Neural crest cell (in vitro differentiated cells): ENCODE measurements around the gene WDR70. TPM values are rescaled to one million over a fixed set of nuclear protein-coding genes. Genes with fewer than 3 reads are reported as not detected.

Experiments used
- DNase-seq: peaks from one replicate; pipeline ENCODE4 v3.0.0; 2021; ENCODE audit warnings: low read depth, mixed read lengths, low spot score
- H3K27ac Mint-ChIP-seq: one replicate; pipeline ENCODE4 v1.8.0; 2021; ENCODE audit warnings: mild to moderate bottlenecking, mixed read lengths; ENCODE audit not compliant: unreplicated experiment
- H3K27me3 Mint-ChIP-seq: 2 replicates; pipeline ENCODE4 v1.8.0; 2021; ENCODE audit warnings: low read depth, mild to moderate bottlenecking, mixed read lengths
- H3K36me3 Mint-ChIP-seq: 2 replicates; pipeline ENCODE4 v1.8.0; 2021; ENCODE audit warnings: low read depth, mild to moderate bottlenecking, mixed read lengths
- H3K4me1 Mint-ChIP-seq: 2 replicates; pipeline ENCODE4 v1.8.0; 2021; ENCODE audit warnings: mixed read lengths
- H3K4me3 Mint-ChIP-seq: one replicate; pipeline ENCODE4 v1.8.0; 2021; ENCODE audit warnings: mild to moderate bottlenecking, mixed read lengths
- H3K9me3 Mint-ChIP-seq: 2 replicates; pipeline ENCODE4 v1.8.0; 2021; ENCODE audit warnings: mixed read lengths
- CTCF ChIP-seq: fragments of 200-600 bp; sonication (generic); conservative IDR thresholded peaks from 2 replicates; pipeline ENCODE4 v1.5.0; 2021; ENCODE audit warnings: antibody characterized with exemption, mild to moderate bottlenecking
- total RNA-seq: library from RNA; stranded (reverse); gene quantifications from 2 replicates; pipeline ENCODE4 v1.2.1, GENCODE V29; 2021

The WDR70 gene
- total RNA-seq, 1 donor from 2014 or later, result 46.5 TPM

- no peak overlapping the region for H3K27ac Mint-ChIP-seq
- H3K27me3 Mint-ChIP-seq, result no peaks in the 10 kb centered on the region
- H3K4me3 Mint-ChIP-seq, result no peak overlapping the region
- no peaks in the 10 kb centered on the region for H3K4me1 Mint-ChIP-seq
- no peaks in the 10 kb centered on the region for H3K36me3 Mint-ChIP-seq
- no peak for DNase-seq
- TF ChIP-seq CTCF, result no peak
- no peaks in the 10 kb centered on the region for H3K9me3 Mint-ChIP-seq
These were observed 188.4 kb downstream of the WDR70 start for GRCh38 chr5:37567566-37567965.

- Mint-ChIP-seq H3K4me1 (no peaks in the 10 kb centered on the region), H3K36me3 (no peaks in the 10 kb centered on the region), H3K4me3 (no peak overlapping the region), H3K9me3 (no peaks in the 10 kb centered on the region), H3K27me3 (no peaks in the 10 kb centered on the region), H3K27ac (no peak overlapping the region)
- no peak for DNase-seq
- TF ChIP-seq CTCF, result no peak
These were observed 189.1 kb downstream of the WDR70 start for GRCh38 chr5:37568018-37568753.

- Mint-ChIP-seq H3K36me3 (peaks cover 4% of the 10 kb centered on the region), H3K4me3 (no peak overlapping the region), H3K27me3 (no peaks in the 10 kb centered on the region), H3K9me3 (no peaks in the 10 kb centered on the region), H3K4me1 (no peaks in the 10 kb centered on the region), H3K27ac (no peak overlapping the region)
- TF ChIP-seq CTCF, result no peak
- DNase-seq, result no peak
These were observed 189.8 kb downstream of the WDR70 start for GRCh38 chr5:37568893-37569292.

GRCh38 chr5:37569466-37569865 lies 190.3 kb downstream of the WDR70 start:
- H3K27me3 Mint-ChIP-seq, result no peaks in the 10 kb centered on the region
- no peak for TF ChIP-seq CTCF
- DNase-seq, result no peak
- H3K27ac Mint-ChIP-seq, result no peak overlapping the region
- peaks cover 4% of the 10 kb centered on the region for H3K36me3 Mint-ChIP-seq
- no peaks in the 10 kb centered on the region for H3K9me3 Mint-ChIP-seq
- no peaks in the 10 kb centered on the region for H3K4me1 Mint-ChIP-seq
- H3K4me3 Mint-ChIP-seq, result no peak overlapping the region

- H3K27me3 Mint-ChIP-seq, result no peaks in the 10 kb centered on the region
- H3K4me1 Mint-ChIP-seq, result no peaks in the 10 kb centered on the region
- peaks cover 4% of the 10 kb centered on the region for H3K36me3 Mint-ChIP-seq
- H3K4me3 Mint-ChIP-seq, result no peak overlapping the region
- TF ChIP-seq CTCF, result no peak
- H3K27ac Mint-ChIP-seq, result no peak overlapping the region
- H3K9me3 Mint-ChIP-seq, result no peaks in the 10 kb centered on the region
- DNase-seq, result no peak
These were observed 191.5 kb downstream of the WDR70 start for GRCh38 chr5:37570597-37570996.
